Fibroblast of peridontal ligament (primary cell): ENCODE data around the gene ITSN2.
A peak's percentile ranks its signal among the peaks of the same experiment; 100 is the strongest.

Experiments
- DNase-seq: peaks from one replicate; pipeline ENCODE4 v3.0.0-alpha.2; 2010; ENCODE audit errors: extremely low read depth

Gene ITSN2

GRCh38 chr2:24179683-24180082 is 180.7 kb downstream of the ITSN2 start:
- DNase-seq, result no peak

GRCh38 chr2:24176326-24176725 is 184.0 kb downstream of the ITSN2 start:
- no peak for DNase-seq

GRCh38 chr2:24175631-24176187 is 184.6 kb downstream of the ITSN2 start:
- peak; percentile 43 for DNase-seq

- DNase-seq, result no peak
Measured at GRCh38 chr2:24174851-24175277, 185.5 kb downstream of the ITSN2 start, which contains the start of gene FAM228A. Gene FAM228A (plus strand): TSS chr2:24175053. CDS start chr2:24175481, 428 bp downstream.

GRCh38 chr2:24169023-24169422 is 191.3 kb downstream of the ITSN2 start:
- no peak for DNase-seq

GRCh38 chr2:24164416-24164973 is 195.8 kb downstream of the ITSN2 start:
- DNase-seq, result no peak

- no peak for DNase-seq
Measured at GRCh38 chr2:24163601-24164000, 196.7 kb downstream of the ITSN2 start.

GRCh38 chr2:24163186-24163585 is 197.2 kb downstream of the ITSN2 start:
- DNase-seq, result no peak

- no peak for DNase-seq
Measured at GRCh38 chr2:24162494-24162893, 197.8 kb downstream of the ITSN2 start.

- DNase-seq, result no peak
Measured at GRCh38 chr2:24160761-24161160, 199.6 kb downstream of the ITSN2 start.

- no peak for DNase-seq
Measured at GRCh38 chr2:24159708-24160107, 200.6 kb downstream of the ITSN2 start.

GRCh38 chr2:24158131-24158530 is 202.2 kb downstream of the ITSN2 start:
- DNase-seq, result no peak

GRCh38 chr2:24153478-24153877 is 206.9 kb downstream of the ITSN2 start:
- no peak for DNase-seq
